K562 (cell line): ENCODE measurements around the gene ZBTB20.

Source experiments
- CTCF ChIP-seq, 3 experiments: IDR thresholded peaks in 2 of 3; conservative IDR thresholded peaks in 1 of 3; 2 replicates each; pipeline ENCODE4 v1.5.1; 2011 to 2012; ENCODE audit warnings: low read length in 3 of 3, mild to moderate bottlenecking in 3 of 3, control low read depth in 2 of 3, improper control_type of control experiment in 1 of 3, inconsistent platforms in 1 of 3, low read depth in 1 of 3, mixed read lengths in 1 of 3, moderate library complexity in 1 of 3; ENCODE audit not compliant: insufficient read depth in 2 of 3
- EP400 ChIP-seq: fragments of 450-650 bp; IDR thresholded peaks from 2 replicates; pipeline ENCODE4 v1.6.1; 2017; ENCODE audit warnings: antibody characterized with exemption, mild to moderate bottlenecking, moderate library complexity
- POLR2AphosphoS5 ChIP-seq: IDR thresholded peaks from 2 replicates; pipeline ENCODE4 v1.6.1; 2011; ENCODE audit warnings: mild to moderate bottlenecking, low read depth, low read length, moderate library complexity; ENCODE audit not compliant: control insufficient read depth, insufficient read depth
- RAD21 ChIP-seq, 2 experiments: fragments of 250-450 bp in 1 of 2; fragments of 450-650 bp in 1 of 2; sonication (Bioruptor Pico) in 1 of 2; formaldehyde crosslinking in 1 of 2; IDR thresholded peaks in 1 of 2; conservative IDR thresholded peaks in 1 of 2; 2 replicates each; pipeline versions ENCODE4 v1.4.0 to v1.8.0; 2020 to 2022; ENCODE audit warnings: mild to moderate bottlenecking in 2 of 2, moderate library complexity in 1 of 2
- REST ChIP-seq, 2 experiments: fragments of 450-650 bp; formaldehyde crosslinking in 1 of 2; IDR thresholded peaks; 2 replicates each; pipeline versions ENCODE4 v1.4.0 to v1.6.1; 2014 to 2020; ENCODE audit warnings: mild to moderate bottlenecking in 2 of 2, borderline replicate concordance in 1 of 2, low read depth in 1 of 2
- ZNF431 ChIP-seq: sonication (generic); formaldehyde crosslinking; IDR thresholded peaks from 2 replicates; pipeline ENCODE4 v1.8.0; 2022; ENCODE audit warnings: mild to moderate bottlenecking, missing genetic modification reagents
- ZNF639 ChIP-seq, 2 experiments: fragments of 200-800 bp in 1 of 2; sonication (Bioruptor generic) in 1 of 2; sonication (generic) in 1 of 2; formaldehyde crosslinking in 1 of 2; IDR thresholded peaks in 1 of 2; conservative IDR thresholded peaks in 1 of 2; 2 replicates each; pipeline versions ENCODE4 v1.5.0 to v1.6.1; 2016 to 2020; ENCODE audit warnings: missing compliant biosample characterization in 1 of 2, missing genetic modification characterization in 1 of 2, missing genetic modification reagents in 1 of 2

- TF ChIP-seq ZNF431 (no peak), POLR2AphosphoS5 (no peak), RAD21 (CRISPR knock-in tag; conservative IDR thresholded peaks at IDR 0.05 in 1 of 2, IDR thresholded peaks at IDR 0.05 in 1 of 2) (no peak), ZNF639 (CRISPR knock-in tag; conservative IDR thresholded peaks at IDR 0.05 in 1 of 2, IDR thresholded peaks at IDR 0.05 in 1 of 2) (no peak), EP400 (no peak), REST (IDR thresholded peaks at IDR 0.05; ENCODE audit: borderline replicate concordance) (no peak), REST (CRISPR knock-in tag; IDR thresholded peaks at IDR 0.05; ENCODE audit: low read depth) (no peak), CTCF (IDR thresholded peaks at IDR 0.05 in 2 of 3, conservative IDR thresholded peaks at IDR 0.05 in 1 of 3; ENCODE audit: insufficient read depth in 2 of 3, low read depth in 1 of 3, low read length in 3 of 3) (no peak)
Measured at GRCh38 chr3:114453361-114453780, 693.7 kb downstream of the ZBTB20 start.
